ENCODE measurements around the gene TMEFF2.
"Not testable (repeated sequence)": the region's sequence is repeated elsewhere in the genome, so short reads cannot be mapped to it uniquely, and the experiment has no call there.

TMEFF2 gene

DNA sequence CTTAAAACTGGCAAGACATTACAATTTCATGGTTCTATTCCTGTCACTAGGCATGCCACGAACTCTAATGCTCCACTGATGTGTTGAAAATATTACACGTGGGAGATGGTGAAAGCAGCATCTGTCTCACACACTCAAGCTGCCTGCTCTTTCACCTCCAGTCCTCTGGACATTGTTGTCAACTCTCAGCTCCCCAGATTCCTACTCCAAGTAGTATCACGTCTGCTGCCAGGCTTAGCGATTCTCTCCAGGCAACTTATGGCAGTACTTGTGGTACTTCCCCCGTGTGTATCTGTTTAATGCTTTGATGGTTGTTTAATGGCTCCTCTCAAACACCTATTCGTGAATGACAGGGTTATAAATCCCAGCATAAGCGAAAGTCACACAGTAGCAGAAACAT, 103.8 kb downstream of the TMEFF2 start:
- H3K27ac Mint-ChIP-seq: no peak overlapping the region
- H3K4me1 Mint-ChIP-seq: no peaks in the 10 kb centered on the region
- no peaks in the 10 kb centered on the region for H3K9me3 Mint-ChIP-seq
- H3K27me3 Mint-ChIP-seq: no peaks in the 10 kb centered on the region
- no peak overlapping the region for H3K4me3 Mint-ChIP-seq
- H3K36me3 Mint-ChIP-seq: no peaks in the 10 kb centered on the region
- ATAC-seq (ENCODE audit: low read depth) (no peak), DNase-seq (ENCODE audit: low spot score in 2 of 2) (no peak)

DNA sequence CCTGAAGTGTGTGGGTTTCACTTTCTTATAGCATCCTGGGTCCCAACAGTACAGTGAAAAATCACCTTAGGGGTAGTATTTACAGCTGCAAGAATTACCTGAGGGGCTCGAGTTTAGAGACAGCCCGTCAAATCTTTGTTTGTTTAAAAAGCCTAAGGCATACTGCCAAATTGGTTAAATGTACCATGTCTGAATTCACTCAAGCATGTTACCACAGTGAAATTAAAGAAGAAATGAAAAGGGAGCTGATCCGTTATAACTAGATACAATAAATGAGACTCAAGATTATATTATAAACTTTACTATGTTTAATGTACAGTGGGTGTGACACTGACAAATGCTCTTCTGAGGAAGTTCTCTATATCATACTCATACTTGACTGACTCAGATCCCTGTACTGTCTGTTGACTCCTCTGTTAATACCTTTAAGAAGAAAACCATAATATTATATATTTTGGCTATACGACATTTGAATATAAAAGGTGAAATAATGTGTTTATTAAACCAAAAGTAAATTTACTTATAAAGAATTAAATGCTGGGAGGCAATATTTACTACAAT, 107.3 kb downstream of the TMEFF2 start:
- ATAC-seq (ENCODE audit: low read depth) (no peak), DNase-seq (ENCODE audit: low spot score in 2 of 2) (no peak)
- Mint-ChIP-seq H3K36me3 (no peaks in the 10 kb centered on the region), H3K4me3 (no peak overlapping the region), H3K4me1 (no peaks in the 10 kb centered on the region), H3K27me3 (peaks cover 2% of the 10 kb centered on the region), H3K9me3 (no peaks in the 10 kb centered on the region), H3K27ac (no peak overlapping the region)

DNA sequence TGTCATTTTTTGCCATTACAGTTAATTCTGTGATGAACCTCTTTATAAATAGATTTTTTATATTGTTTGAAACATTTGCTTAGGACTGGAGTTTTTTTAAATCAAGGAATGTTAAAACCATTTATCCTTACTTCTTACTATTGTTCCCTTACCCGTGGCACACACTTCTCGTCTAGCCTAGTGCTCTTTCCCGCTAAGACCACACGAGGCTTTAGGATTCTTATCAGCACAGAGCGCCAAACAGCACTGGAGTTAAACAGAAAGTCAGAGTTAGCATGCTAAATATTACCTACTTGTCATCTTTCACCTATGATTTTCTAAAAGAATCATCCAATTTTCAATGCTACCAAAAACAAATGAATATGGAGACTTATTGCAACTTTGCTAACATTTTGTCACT, 112.6 kb downstream of the TMEFF2 start:
- peaks cover 4% of the 10 kb centered on the region for H3K27me3 Mint-ChIP-seq
- DNase-seq (ENCODE audit: low spot score in 2 of 2) (no peak), ATAC-seq (ENCODE audit: low read depth) (no peak)
- H3K27ac Mint-ChIP-seq: no peak overlapping the region
- H3K9me3 Mint-ChIP-seq: peaks cover 1% of the 10 kb centered on the region
- H3K4me1 Mint-ChIP-seq: no peaks in the 10 kb centered on the region
- H3K36me3 Mint-ChIP-seq: no peaks in the 10 kb centered on the region
- no peak overlapping the region for H3K4me3 Mint-ChIP-seq

DNA sequence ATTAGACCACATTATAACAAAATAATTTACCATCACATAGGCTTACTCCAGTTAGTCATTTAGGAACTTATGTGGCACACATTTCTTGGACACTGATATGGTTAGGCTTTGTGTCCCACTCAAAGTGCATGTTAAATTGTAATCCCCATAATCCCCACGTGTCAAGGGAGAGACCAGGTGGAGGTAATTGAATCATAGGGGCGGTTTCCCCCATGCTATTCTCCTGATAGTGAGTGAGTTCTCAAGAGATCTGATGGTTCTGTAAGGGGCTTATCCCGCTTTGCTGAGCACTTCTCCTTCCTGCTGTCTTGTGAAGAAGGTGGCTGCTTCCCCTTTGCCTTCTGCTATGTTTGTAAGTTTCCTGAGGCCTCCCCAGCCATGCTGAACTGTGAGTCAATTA, 114.6 kb downstream of the TMEFF2 start:
- not testable (repeated sequence) for H3K9me3 Mint-ChIP-seq; H3K27me3 Mint-ChIP-seq; H3K36me3 Mint-ChIP-seq; ATAC-seq (ENCODE audit: low read depth); H3K4me3 Mint-ChIP-seq; H3K27ac Mint-ChIP-seq; H3K4me1 Mint-ChIP-seq; DNase-seq (ENCODE audit: low spot score in 2 of 2)

DNA sequence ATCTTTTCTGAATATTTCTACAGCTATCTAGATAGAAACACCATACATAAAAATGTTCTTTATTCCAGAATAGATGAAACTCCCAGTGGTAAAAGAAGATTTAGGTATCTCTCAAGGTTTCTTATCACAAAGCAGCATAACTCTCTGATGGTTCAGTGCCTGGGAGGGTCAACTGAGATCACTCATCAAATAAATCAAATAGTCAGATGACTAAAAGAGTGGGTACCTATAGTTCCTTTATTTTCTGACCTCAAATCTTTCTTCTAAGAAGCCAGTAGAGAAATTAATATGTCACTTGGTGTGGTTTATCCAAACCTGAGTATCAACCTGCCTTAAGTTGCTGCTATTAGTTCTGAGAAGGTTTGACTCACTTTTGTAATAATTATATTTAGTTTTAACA, 120.9 kb downstream of the TMEFF2 start:
- no peak for ATAC-seq (ENCODE audit: low read depth)
- Mint-ChIP-seq H3K4me3 (no peak overlapping the region), H3K36me3 (no peaks in the 10 kb centered on the region), H3K4me1 (peaks cover 3% of the 10 kb centered on the region), H3K27me3 (no peaks in the 10 kb centered on the region), H3K9me3 (no peaks in the 10 kb centered on the region), H3K27ac (no peak overlapping the region)
- no peak for DNase-seq (ENCODE audit: low spot score in 2 of 2)

DNA sequence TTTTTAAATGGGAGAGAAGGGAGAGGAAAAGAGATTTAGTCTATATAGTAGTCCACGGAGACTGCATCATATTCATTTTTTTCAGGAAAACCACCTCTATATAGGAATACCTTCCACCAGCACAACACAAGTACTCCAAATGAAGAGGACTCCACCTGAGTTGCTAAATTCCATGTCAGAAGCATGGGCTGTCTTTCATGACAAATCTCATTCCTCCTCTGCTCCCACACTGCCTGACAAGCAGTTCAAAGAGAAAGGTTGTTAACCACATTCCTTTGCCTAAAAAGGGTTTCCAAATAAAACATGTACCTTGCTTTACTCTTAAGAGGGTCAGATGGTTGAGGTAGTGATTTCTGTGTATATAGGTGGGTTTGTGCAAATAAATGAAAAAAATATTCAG, 122.0 kb downstream of the TMEFF2 start:
- no peaks in the 10 kb centered on the region for H3K27me3 Mint-ChIP-seq
- no peak overlapping the region for H3K4me3 Mint-ChIP-seq
- H3K36me3 Mint-ChIP-seq: no peaks in the 10 kb centered on the region
- no peaks in the 10 kb centered on the region for H3K9me3 Mint-ChIP-seq
- no peak overlapping the region for H3K27ac Mint-ChIP-seq
- peaks cover 3% of the 10 kb centered on the region for H3K4me1 Mint-ChIP-seq
- DNase-seq (ENCODE audit: low spot score in 2 of 2) (no peak), ATAC-seq (ENCODE audit: low read depth) (no peak)

DNA sequence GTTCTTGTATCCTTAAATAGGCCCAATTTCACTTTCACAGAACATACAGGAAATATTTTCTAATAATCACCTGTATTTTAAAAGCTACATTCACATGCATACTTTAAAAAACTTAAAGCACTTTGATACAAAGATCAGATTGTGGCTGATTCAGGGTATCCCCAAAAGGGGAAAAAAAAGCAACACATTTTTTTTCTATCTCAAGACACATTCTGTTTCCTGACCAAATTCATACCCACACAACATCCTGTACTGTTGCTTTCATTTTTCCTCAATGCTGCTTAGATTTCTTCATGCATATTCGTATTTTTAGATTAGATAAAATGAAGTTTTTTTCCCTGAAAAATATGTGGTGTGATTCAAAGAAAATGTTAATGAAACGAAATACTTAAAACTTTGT, 122.5 kb downstream of the TMEFF2 start:
- H3K4me1 Mint-ChIP-seq: peaks cover 3% of the 10 kb centered on the region
- ATAC-seq (ENCODE audit: low read depth) (no peak), DNase-seq (ENCODE audit: low spot score in 2 of 2) (no peak)
- no peaks in the 10 kb centered on the region for H3K36me3 Mint-ChIP-seq
- H3K27ac Mint-ChIP-seq: no peak overlapping the region
- no peaks in the 10 kb centered on the region for H3K9me3 Mint-ChIP-seq
- H3K4me3 Mint-ChIP-seq: no peak overlapping the region
- no peaks in the 10 kb centered on the region for H3K27me3 Mint-ChIP-seq

DNA sequence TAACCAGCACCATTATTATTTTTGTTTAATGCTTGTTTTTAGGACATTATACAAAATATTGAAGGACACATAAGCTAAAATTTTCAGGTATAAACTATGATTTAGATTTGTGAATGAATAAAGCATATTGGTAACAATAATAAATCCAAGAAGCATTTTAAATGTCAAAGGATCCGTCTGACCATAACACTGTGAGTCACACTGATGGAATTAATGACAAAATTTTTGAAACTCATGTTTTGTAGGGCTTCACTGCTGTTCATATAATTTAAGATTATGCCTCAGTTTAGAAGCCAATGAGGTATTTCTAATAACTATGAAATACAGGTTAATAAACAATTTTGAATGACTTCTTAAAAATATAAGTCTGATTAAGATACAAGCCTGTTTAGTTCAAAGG, 124.6 kb downstream of the TMEFF2 start:
- H3K36me3 Mint-ChIP-seq: no peaks in the 10 kb centered on the region
- H3K4me3 Mint-ChIP-seq: no peak overlapping the region
- peaks cover 3% of the 10 kb centered on the region for H3K4me1 Mint-ChIP-seq
- no peaks in the 10 kb centered on the region for H3K9me3 Mint-ChIP-seq
- peaks cover 4% of the 10 kb centered on the region for H3K27me3 Mint-ChIP-seq
- no peak overlapping the region for H3K27ac Mint-ChIP-seq
- DNase-seq (ENCODE audit: low spot score in 2 of 2) (no peak), ATAC-seq (ENCODE audit: low read depth) (no peak)

DNA sequence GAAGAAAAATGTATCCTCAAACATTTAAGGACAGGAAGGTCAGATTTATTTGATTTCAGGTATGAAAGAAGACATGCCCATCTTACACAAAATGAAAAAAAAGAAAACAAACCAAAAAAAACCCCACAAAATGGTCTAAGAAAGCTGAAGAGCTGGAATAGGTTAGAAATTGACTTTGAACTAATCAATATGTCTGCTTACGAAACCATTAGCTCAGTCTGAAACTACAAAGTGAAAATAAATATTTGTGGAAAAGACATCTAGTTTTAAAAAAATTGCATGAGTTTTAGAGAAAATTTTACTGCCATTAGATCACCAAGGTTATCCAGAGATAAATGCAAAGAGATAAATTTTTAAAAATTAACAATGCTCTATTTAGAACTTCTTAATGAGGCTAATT, 125.3 kb downstream of the TMEFF2 start:
- DNase-seq (ENCODE audit: low spot score in 2 of 2): no peak
- no peaks in the 10 kb centered on the region for H3K36me3 Mint-ChIP-seq
- no peak overlapping the region for H3K27ac Mint-ChIP-seq
- H3K27me3 Mint-ChIP-seq: peaks cover 5% of the 10 kb centered on the region
- no peaks in the 10 kb centered on the region for H3K9me3 Mint-ChIP-seq
- H3K4me1 Mint-ChIP-seq: peaks cover 3% of the 10 kb centered on the region
- no peak overlapping the region for H3K4me3 Mint-ChIP-seq
- ATAC-seq (ENCODE audit: low read depth): no peak

DNA sequence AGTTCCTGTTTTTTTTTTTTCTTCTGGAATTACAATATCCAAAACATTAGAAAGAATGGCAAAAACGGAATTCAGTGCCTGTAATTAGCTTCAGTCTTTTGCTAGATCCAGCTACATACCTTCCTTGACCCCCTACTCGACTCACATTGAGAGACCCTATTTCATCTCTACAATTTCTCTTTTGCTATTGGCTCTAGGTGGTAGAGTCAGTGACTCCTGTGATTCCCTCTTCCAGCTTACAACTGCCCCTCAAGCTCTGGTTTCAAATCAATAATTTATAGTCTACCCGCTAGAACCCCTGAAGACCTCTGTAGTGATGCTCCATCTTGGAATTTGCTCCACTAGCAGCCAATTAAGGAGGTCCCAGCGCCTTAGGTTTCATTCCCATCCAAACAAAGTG, 125.8 kb downstream of the TMEFF2 start:
- ATAC-seq (ENCODE audit: low read depth) (no peak), DNase-seq (ENCODE audit: low spot score in 2 of 2) (no peak)
- Mint-ChIP-seq H3K36me3 (no peaks in the 10 kb centered on the region), H3K27ac (no peak overlapping the region), H3K27me3 (peaks cover 5% of the 10 kb centered on the region), H3K4me3 (no peak overlapping the region), H3K4me1 (peaks cover 3% of the 10 kb centered on the region), H3K9me3 (no peaks in the 10 kb centered on the region)

DNA sequence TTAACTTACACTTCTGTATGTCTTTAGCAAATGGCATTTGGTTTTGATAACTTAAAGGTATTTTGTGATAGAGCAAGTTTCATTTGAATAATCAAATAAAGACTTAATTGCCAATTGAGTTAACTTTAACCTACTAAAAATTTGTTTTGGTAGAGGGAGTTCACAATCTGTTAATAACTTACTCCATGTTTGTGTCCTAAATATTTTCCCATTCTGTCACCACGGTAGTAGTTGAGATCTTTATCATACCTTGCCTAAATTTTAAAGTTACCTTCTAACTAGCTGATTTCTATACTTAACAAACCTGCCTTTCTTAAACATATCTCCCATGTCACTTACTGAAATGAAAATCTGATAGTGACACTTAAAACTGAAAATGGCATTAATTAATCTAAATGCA, 127.1 kb downstream of the TMEFF2 start:
- ATAC-seq (ENCODE audit: low read depth) (no peak), DNase-seq (ENCODE audit: low spot score in 2 of 2) (no peak)
- H3K27ac Mint-ChIP-seq: no peak overlapping the region
- H3K36me3 Mint-ChIP-seq: no peaks in the 10 kb centered on the region
- H3K27me3 Mint-ChIP-seq: peaks cover 5% of the 10 kb centered on the region
- no peaks in the 10 kb centered on the region for H3K9me3 Mint-ChIP-seq
- peaks cover 3% of the 10 kb centered on the region for H3K4me1 Mint-ChIP-seq
- no peak overlapping the region for H3K4me3 Mint-ChIP-seq

DNA sequence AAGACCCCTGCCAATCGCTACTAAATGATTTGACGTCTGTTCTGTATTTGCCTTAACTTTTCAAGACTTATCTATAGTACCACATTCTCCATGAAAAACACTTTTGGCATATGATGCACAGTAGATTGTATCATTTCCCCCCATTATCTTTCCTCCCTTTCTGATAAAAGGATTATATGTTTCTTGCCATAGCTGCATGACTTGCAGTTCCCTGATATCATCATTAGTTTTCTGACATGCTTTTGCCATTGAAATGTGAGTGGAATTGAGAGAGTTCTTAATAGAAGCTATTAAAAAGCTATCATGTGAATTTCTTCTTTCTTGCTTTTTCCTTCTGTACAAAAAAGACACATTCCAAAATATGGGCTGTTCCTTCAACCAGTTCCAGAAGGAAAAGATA, 130.3 kb downstream of the TMEFF2 start:
- Mint-ChIP-seq H3K4me3 (no peak overlapping the region), H3K27me3 (peaks cover 9% of the 10 kb centered on the region), H3K36me3 (no peaks in the 10 kb centered on the region)

DNA sequence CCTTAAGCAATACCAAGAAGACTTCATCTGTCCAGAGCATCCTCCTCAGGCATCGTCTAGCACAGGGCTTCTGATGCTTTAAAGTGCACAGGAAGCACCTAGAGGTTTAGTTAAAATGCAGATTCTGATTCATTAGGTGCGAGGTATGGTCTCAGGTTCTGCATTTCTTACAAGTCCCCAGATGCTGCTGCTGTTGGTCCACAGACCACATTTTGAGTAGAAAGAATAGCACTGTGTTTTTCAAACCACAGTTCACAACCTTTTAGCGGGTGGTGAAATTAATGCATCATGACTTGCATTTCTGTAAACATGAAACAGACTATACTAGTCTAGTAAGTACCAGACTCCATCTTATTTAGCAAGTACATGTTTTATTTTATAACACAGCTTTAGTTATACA, 134.6 kb downstream of the TMEFF2 start:
- Mint-ChIP-seq H3K27me3 (peaks cover 5% of the 10 kb centered on the region), H3K4me1 (no peaks in the 10 kb centered on the region), H3K4me3 (no peak overlapping the region), H3K9me3 (no peaks in the 10 kb centered on the region), H3K36me3 (no peaks in the 10 kb centered on the region), H3K27ac (no peak overlapping the region)
- ATAC-seq (ENCODE audit: low read depth): no peak
- no peak for DNase-seq (ENCODE audit: low spot score in 2 of 2)

More for the DNA sequence above, 130.3 kb downstream of the TMEFF2 start:
- H3K27ac Mint-ChIP-seq: no peak overlapping the region
- DNase-seq (ENCODE audit: low spot score in 2 of 2) (no peak), ATAC-seq (ENCODE audit: low read depth) (no peak)
- H3K4me1 Mint-ChIP-seq: no peaks in the 10 kb centered on the region
- H3K9me3 Mint-ChIP-seq: no peaks in the 10 kb centered on the region

DNA sequence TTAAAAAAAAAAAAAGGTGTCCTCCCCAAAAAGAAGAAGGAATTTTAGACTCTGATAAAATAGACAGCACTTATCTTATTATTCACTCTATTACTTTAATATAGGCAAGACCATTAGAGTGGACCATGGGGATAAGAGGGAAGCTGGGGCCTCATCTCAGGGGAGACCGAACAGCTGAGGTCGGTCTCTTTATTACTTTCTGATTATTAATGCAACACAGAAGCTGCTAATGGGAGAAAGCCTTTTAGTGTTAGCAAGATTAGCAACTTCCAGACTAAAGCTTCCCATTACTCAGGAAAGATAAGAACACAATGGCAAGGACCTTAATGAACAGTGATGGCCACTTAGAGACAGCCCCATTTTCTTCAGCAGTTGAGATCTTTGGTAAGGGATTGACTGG, 135.5 kb downstream of the TMEFF2 start:
- no peaks in the 10 kb centered on the region for H3K36me3 Mint-ChIP-seq
- DNase-seq (ENCODE audit: low spot score in 2 of 2) (no peak), ATAC-seq (ENCODE audit: low read depth) (no peak)
- H3K4me3 Mint-ChIP-seq: no peak overlapping the region
- H3K4me1 Mint-ChIP-seq: no peaks in the 10 kb centered on the region
- no peak overlapping the region for H3K27ac Mint-ChIP-seq
- H3K9me3 Mint-ChIP-seq: no peaks in the 10 kb centered on the region
- peaks cover 3% of the 10 kb centered on the region for H3K27me3 Mint-ChIP-seq

DNA sequence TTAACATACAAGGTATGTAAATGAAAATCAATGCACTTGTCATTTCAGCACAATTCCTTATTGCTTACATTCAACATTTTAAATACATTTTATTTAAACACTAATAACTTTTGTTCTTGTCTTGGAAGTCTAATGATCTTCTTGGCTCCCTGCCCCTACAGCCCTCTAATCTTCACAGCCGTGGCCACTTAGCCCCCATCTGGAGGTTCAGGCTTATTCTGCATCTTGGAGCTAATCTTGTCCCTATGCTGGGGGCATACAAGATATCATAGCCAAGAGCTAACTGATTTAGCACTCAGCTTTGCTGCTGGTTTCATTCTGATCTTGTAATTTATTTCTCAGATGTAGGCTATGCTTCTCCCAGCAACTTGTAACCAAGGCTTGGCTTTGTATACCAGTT, 140.8 kb downstream of the TMEFF2 start:
- no peak overlapping the region for H3K27ac Mint-ChIP-seq
- H3K36me3 Mint-ChIP-seq: no peaks in the 10 kb centered on the region
- H3K4me1 Mint-ChIP-seq: no peaks in the 10 kb centered on the region
- DNase-seq (ENCODE audit: low spot score in 2 of 2) (no peak), ATAC-seq (ENCODE audit: low read depth) (no peak)
- no peaks in the 10 kb centered on the region for H3K9me3 Mint-ChIP-seq
- no peak overlapping the region for H3K4me3 Mint-ChIP-seq
- H3K27me3 Mint-ChIP-seq: peaks cover 6% of the 10 kb centered on the region

Data from memory B cell (primary cell).